ENCODE data around the gene ZG16. TPM values are rescaled to one million over a fixed set of nuclear protein-coding genes. Genes with fewer than 3 reads are reported as not detected.

Gene ZG16
- total and polyA plus RNA-seq, 9 of the 15 experiments (the other 6 are each of a cell fraction or from before 2014, with no cell fraction given), result 0.04 TPM; not detected in 8

- TF ChIP-seq, protein P1, sequence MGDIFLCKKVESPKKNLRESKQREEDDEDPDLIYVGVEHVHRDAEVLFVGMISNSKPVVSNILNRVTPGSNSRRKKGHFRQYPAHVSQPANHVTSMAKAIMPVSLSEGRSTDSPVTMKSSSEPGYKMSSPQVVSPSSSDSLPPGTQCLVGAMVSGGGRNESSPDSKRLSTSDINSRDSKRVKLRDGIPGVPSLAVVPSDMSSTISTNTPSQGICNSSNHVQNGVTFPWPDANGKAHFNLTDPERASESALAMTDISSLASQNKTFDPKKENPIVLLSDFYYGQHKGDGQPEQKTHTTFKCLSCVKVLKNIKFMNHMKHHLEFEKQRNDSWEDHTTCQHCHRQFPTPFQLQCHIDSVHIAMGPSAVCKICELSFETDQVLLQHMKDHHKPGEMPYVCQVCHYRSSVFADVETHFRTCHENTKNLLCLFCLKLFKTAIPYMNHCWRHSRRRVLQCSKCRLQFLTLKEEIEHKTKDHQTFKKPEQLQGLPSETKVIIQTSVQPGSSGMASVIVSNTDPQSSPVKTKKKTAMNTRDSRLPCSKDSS (IDR thresholded peaks at IDR 0.05; ENCODE audit: low read depth, partially characterized antibody), result no peak
- TF ChIP-seq THRAP3 (IDR thresholded peaks at IDR 0.05; ENCODE audit: borderline replicate concordance) (no peak), MTA2 (IDR thresholded peaks at IDR 0.05; ENCODE audit: low read depth) (no peak; the same call in 1 of the 2 replicates), SRSF1 (IDR thresholded peaks at IDR 0.05; ENCODE audit: low read depth, low read length) (no peak), FOSL1 (tag; conservative IDR thresholded peaks at IDR 0.05) (peak; percentile 24), MTF1 (CRISPR knock-in tag; IDR thresholded peaks at IDR 0.05; ENCODE audit: borderline replicate concordance) (no peak), CREBBP (IDR thresholded peaks at IDR 0.05; ENCODE audit: low read depth, low read length) (no peak), CBX3 (IDR thresholded peaks at IDR 0.05; ENCODE audit: borderline replicate concordance in 1 of 2, low read length in 2 of 2) (peak in 1 of 2 experiments; percentile 34; a peak in 1 of 3 replicates), GTF2E2 (tag; IDR thresholded peaks at IDR 0.05) (no peak; the same call in 1 of the 2 replicates), ZNF449 (CRISPR knock-in tag; IDR thresholded peaks at IDR 0.05) (no peak), ZNF133 (CRISPR knock-in tag; IDR thresholded peaks at IDR 0.05) (peak; percentile 70; the same call in 1 of the 2 replicates), RNF219 (CRISPR knock-in tag; IDR thresholded peaks at IDR 0.05) (no peak), TBL1XR1 (IDR thresholded peaks at IDR 0.05; ENCODE audit: low read length in 2 of 2) (peak in 1 of 2 experiments; percentile 13; a peak in 1 of 4 replicates), CBX5 (IDR thresholded peaks at IDR 0.05; ENCODE audit: borderline replicate concordance, low read depth) (no peak; the same call in 1 of the 2 replicates), TAF7 (tag; IDR thresholded peaks at IDR 0.05) (no peak; the same call in 1 of the 2 replicates), BHLHE40 (IDR thresholded peaks at IDR 0.05; ENCODE audit: low read length) (peak; percentile 53; the same call in 1 of the 2 replicates)
- TF ChIP-seq, protein P2, sequence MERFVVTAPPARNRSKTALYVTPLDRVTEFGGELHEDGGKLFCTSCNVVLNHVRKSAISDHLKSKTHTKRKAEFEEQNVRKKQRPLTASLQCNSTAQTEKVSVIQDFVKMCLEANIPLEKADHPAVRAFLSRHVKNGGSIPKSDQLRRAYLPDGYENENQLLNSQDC (CRISPR knock-in tag; IDR thresholded peaks at IDR 0.05), result 0 out of 2 replicates have a peak, but pooled peaks have one; percentile 42
- TF ChIP-seq, protein P3, sequence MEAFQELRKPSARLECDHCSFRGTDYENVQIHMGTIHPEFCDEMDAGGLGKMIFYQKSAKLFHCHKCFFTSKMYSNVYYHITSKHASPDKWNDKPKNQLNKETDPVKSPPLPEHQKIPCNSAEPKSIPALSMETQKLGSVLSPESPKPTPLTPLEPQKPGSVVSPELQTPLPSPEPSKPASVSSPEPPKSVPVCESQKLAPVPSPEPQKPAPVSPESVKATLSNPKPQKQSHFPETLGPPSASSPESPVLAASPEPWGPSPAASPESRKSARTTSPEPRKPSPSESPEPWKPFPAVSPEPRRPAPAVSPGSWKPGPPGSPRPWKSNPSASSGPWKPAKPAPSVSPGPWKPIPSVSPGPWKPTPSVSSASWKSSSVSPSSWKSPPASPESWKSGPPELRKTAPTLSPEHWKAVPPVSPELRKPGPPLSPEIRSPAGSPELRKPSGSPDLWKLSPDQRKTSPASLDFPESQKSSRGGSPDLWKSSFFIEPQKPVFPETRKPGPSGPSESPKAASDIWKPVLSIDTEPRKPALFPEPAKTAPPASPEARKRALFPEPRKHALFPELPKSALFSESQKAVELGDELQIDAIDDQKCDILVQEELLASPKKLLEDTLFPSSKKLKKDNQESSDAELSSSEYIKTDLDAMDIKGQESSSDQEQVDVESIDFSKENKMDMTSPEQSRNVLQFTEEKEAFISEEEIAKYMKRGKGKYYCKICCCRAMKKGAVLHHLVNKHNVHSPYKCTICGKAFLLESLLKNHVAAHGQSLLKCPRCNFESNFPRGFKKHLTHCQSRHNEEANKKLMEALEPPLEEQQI (IDR thresholded peaks at IDR 0.05), result no peak
Measured at GRCh38 chr16:29815793-29816693, 38.0 kb downstream of the ZG16 start, which contains the start of gene PAGR1 (continued).
